ENCODE results near the gene FAM229B. TPM values are rescaled to one million over a fixed set of nuclear protein-coding genes. Genes with fewer than 3 reads are reported as not detected.
"Not testable (repeated sequence)": the region's sequence is repeated elsewhere in the genome, so short reads cannot be mapped to it uniquely, and the experiment has no call there.

FAM229B gene
- total RNA-seq, 1 donor from 2014 or later: 31.8 TPM

GRCh38 chr6:112044196-112044595 lies 43.2 kb upstream of the FAM229B start:
- Mint-ChIP-seq H3K9me3 (ENCODE audit: unreplicated experiment) (peaks cover 2% of the 10 kb centered on the region), H3K4me3 (ENCODE audit: unreplicated experiment) (peak overlapping the region; percentile 36), H3K4me1 (ENCODE audit: low read depth, unreplicated experiment) (peaks cover 30% of the 10 kb centered on the region), H3K36me3 (ENCODE audit: low read depth, unreplicated experiment) (no peaks in the 10 kb centered on the region), H3K27me3 (ENCODE audit: low read depth, unreplicated experiment) (no peaks in the 10 kb centered on the region), H3K27ac (ENCODE audit: unreplicated experiment) (peak overlapping the region; percentile 97)
- no peaks in the 10 kb centered on the region for H4K20me1 ChIP-seq (ENCODE audit: insufficient read depth, low read length)
- peak overlapping the region; percentile 89 for H3K4me2 ChIP-seq (ENCODE audit: low read length)
- H3K27ac ChIP-seq (ENCODE audit: low read depth, low read length): peak overlapping the region; percentile 86
- TF ChIP-seq EZH2 (IDR thresholded peaks at IDR 0.05; ENCODE audit: insufficient read depth, low read length) (no peak), CTCF (IDR thresholded peaks at IDR 0.05; ENCODE audit: insufficient read depth, low read depth, low read length) (no peak)
- no peaks in the 10 kb centered on the region for H3K9me3 ChIP-seq (ENCODE audit: insufficient read depth, low read depth, low read length)
- FAIRE-seq (no peak), DNase-seq (ENCODE audit: low read depth) (no peak)
- H3K27me3 ChIP-seq (ENCODE audit: insufficient read depth, low read length): no peaks in the 10 kb centered on the region
- no peaks in the 10 kb centered on the region for H3K36me3 ChIP-seq (ENCODE audit: insufficient read depth, low read length)
- H3K4me3 ChIP-seq (ENCODE audit: insufficient read depth, low read depth, low read length): no peak overlapping the region
- peak overlapping the region; percentile 92 for H3K9ac ChIP-seq (ENCODE audit: low read length)
- peaks cover 36% of the 10 kb centered on the region for H3K4me1 ChIP-seq (ENCODE audit: insufficient read depth, low read length)
- no peak overlapping the region for H2AFZ ChIP-seq (ENCODE audit: low read depth, low read length)
- H3K79me2 ChIP-seq (ENCODE audit: insufficient read depth, low read length): no peaks in the 10 kb centered on the region

GRCh38 chr6:112044856-112045255 lies 42.5 kb upstream of the FAM229B start:
- TF ChIP-seq CTCF (IDR thresholded peaks at IDR 0.05; ENCODE audit: insufficient read depth, low read depth, low read length) (no peak), EZH2 (IDR thresholded peaks at IDR 0.05; ENCODE audit: insufficient read depth, low read length) (no peak)
- Mint-ChIP-seq H3K4me1 (ENCODE audit: low read depth, unreplicated experiment) (peaks cover 27% of the 10 kb centered on the region), H3K27ac (ENCODE audit: unreplicated experiment) (peak overlapping the region; percentile 97), H3K9me3 (ENCODE audit: unreplicated experiment) (peaks cover 4% of the 10 kb centered on the region), H3K27me3 (ENCODE audit: low read depth, unreplicated experiment) (no peaks in the 10 kb centered on the region), H3K4me3 (ENCODE audit: unreplicated experiment) (no peak overlapping the region), H3K36me3 (ENCODE audit: low read depth, unreplicated experiment) (no peaks in the 10 kb centered on the region)
- Histone ChIP-seq H3K27me3 (ENCODE audit: insufficient read depth, low read length) (no peaks in the 10 kb centered on the region), H2AFZ (ENCODE audit: low read depth, low read length) (no peak overlapping the region), H3K36me3 (ENCODE audit: insufficient read depth, low read length) (no peaks in the 10 kb centered on the region), H3K27ac (ENCODE audit: low read depth, low read length) (peak overlapping the region; percentile 89), H4K20me1 (ENCODE audit: insufficient read depth, low read length) (no peaks in the 10 kb centered on the region), H3K9me3 (ENCODE audit: insufficient read depth, low read depth, low read length) (no peaks in the 10 kb centered on the region), H3K4me2 (ENCODE audit: low read length) (peak overlapping the region; percentile 60), H3K4me3 (ENCODE audit: insufficient read depth, low read depth, low read length) (no peak overlapping the region), H3K79me2 (ENCODE audit: insufficient read depth, low read length) (no peaks in the 10 kb centered on the region), H3K9ac (ENCODE audit: low read length) (peak overlapping the region; percentile 92), H3K4me1 (ENCODE audit: insufficient read depth, low read length) (peaks cover 32% of the 10 kb centered on the region)
- peak; percentile 99 for DNase-seq (ENCODE audit: low read depth)
- peak; percentile 41 for FAIRE-seq

GRCh38 chr6:112047523-112047922 lies 39.9 kb upstream of the FAM229B start:
- peaks cover 23% of the 10 kb centered on the region for H3K4me1 ChIP-seq (ENCODE audit: insufficient read depth, low read length)
- not testable (repeated sequence) for H4K20me1 ChIP-seq (ENCODE audit: insufficient read depth, low read length); DNase-seq (ENCODE audit: low read depth); H3K27me3 ChIP-seq (ENCODE audit: insufficient read depth, low read length); H3K9ac ChIP-seq (ENCODE audit: low read length); H3K4me3 Mint-ChIP-seq (ENCODE audit: unreplicated experiment); H3K36me3 Mint-ChIP-seq (ENCODE audit: low read depth, unreplicated experiment); H3K27me3 Mint-ChIP-seq (ENCODE audit: low read depth, unreplicated experiment); H3K4me3 ChIP-seq (ENCODE audit: insufficient read depth, low read depth, low read length); H3K9me3 ChIP-seq (ENCODE audit: insufficient read depth, low read depth, low read length); H2AFZ ChIP-seq (ENCODE audit: low read depth, low read length); H3K36me3 ChIP-seq (ENCODE audit: insufficient read depth, low read length); H3K4me2 ChIP-seq (ENCODE audit: low read length); H3K27ac ChIP-seq (ENCODE audit: low read depth, low read length); FAIRE-seq; H3K79me2 ChIP-seq (ENCODE audit: insufficient read depth, low read length); H3K9me3 Mint-ChIP-seq (ENCODE audit: unreplicated experiment); H3K27ac Mint-ChIP-seq (ENCODE audit: unreplicated experiment)
- peaks cover 26% of the 10 kb centered on the region for H3K4me1 Mint-ChIP-seq (ENCODE audit: low read depth, unreplicated experiment)
